Mesodermal cell (in vitro differentiated cells): ENCODE measurements around the gene LRRC63. TPM values are rescaled to one million over a fixed set of nuclear protein-coding genes. Genes with fewer than 3 reads are reported as not detected.
"Not testable (repeated sequence)": the region's sequence is repeated elsewhere in the genome, so short reads cannot be mapped to it uniquely, and the experiment has no call there.

Source experiments
- H3K27ac ChIP-seq: 2 replicates; pipeline ENCODE4 v1.7.0; 2013; ENCODE audit warnings: mild to moderate bottlenecking, low read depth, low read length, moderate library complexity; ENCODE audit not compliant: severe bottlenecking
- H3K36me3 ChIP-seq: 2 replicates; pipeline ENCODE4 v1.7.1; 2013; ENCODE audit warnings: mild to moderate bottlenecking, low read length, moderate library complexity; ENCODE audit not compliant: control insufficient read depth, insufficient read depth
- H3K4me1 ChIP-seq: one replicate; pipeline ENCODE4 v1.7.1; 2013; ENCODE audit warnings: mild to moderate bottlenecking, low read length; ENCODE audit not compliant: insufficient read depth, control insufficient read depth, poor library complexity, severe bottlenecking
- H3K4me3 ChIP-seq: 2 replicates; pipeline ENCODE4 v1.7.0; 2013; ENCODE audit warnings: low read length, control low read depth, mild to moderate bottlenecking; ENCODE audit not compliant: insufficient read depth, poor library complexity, severe bottlenecking; ENCODE audit errors: extremely low read depth
- H3K9me3 ChIP-seq: 2 replicates; pipeline ENCODE4 v1.7.1; 2013; ENCODE audit warnings: mild to moderate bottlenecking, low read length, moderate library complexity; ENCODE audit not compliant: control insufficient read depth
- WGBS, 2 experiments: methylation state at CpG; one replicate each; pipeline ENCODE4 v1.1.5; 2013; ENCODE audit warnings: missing lambda C conversion rate in 2 of 2; ENCODE audit not compliant: insufficient coverage in 2 of 2; 5-methylcytosine and 5-hydroxymethylcytosine counted together
- polyA plus RNA-seq, 2 experiments: library from polyadenylated mRNA; stranded (reverse); fragments of 50-300 nt; gene quantifications; one replicate each; pipeline ENCODE4 v1.2.3, GENCODE V29; 2013

LRRC63 gene
- polyA plus RNA-seq (2013, experiment 1 of 2) = 0.22 TPM
- polyA plus RNA-seq (2013, experiment 2 of 2) = 0.15 TPM

- H3K4me3 ChIP-seq = peak within 1 kb of the TSS; percentile 35
- H3K36me3 ChIP-seq = no peaks in the 10 kb centered on the region
- H3K27ac ChIP-seq = no peak within 1 kb of the TSS
- no peaks in the 10 kb centered on the region for H3K9me3 ChIP-seq
- 16 to 26% methylated on average over 30 to 37 of the region's 53 CpGs for WGBS, 2 experiments
- peaks cover 3% of the 10 kb centered on the region for H3K4me1 ChIP-seq
Measured at GRCh38 chr13:46211483-46212351, at the start of gene LRRC63. TSS of gene LRRC63 (plus strand) at chr13:46211928. CDS start at chr13:46213035, 1,107 bp downstream.

GRCh38 chr13:46162741-46163140 is 49.0 kb upstream of the LRRC63 start:
- not testable (repeated sequence) for H3K9me3 ChIP-seq, H3K36me3 ChIP-seq, H3K4me3 ChIP-seq, H3K4me1 ChIP-seq, H3K27ac ChIP-seq
- WGBS, 2 experiments = 93 to 96% methylated on average over 19 to 29 of the region's 36 CpGs

GRCh38 chr13:46164661-46165060 is 47.1 kb upstream of the LRRC63 start:
- no peaks in the 10 kb centered on the region for H3K9me3 ChIP-seq
- no peaks in the 10 kb centered on the region for H3K4me1 ChIP-seq
- no peak overlapping the region for H3K27ac ChIP-seq
- H3K4me3 ChIP-seq = no peak overlapping the region
- no peaks in the 10 kb centered on the region for H3K36me3 ChIP-seq

GRCh38 chr13:46165485-46166223 is 46.1 kb upstream of the LRRC63 start:
- Histone ChIP-seq H3K27ac (no peak overlapping the region), H3K4me3 (no peak overlapping the region), H3K4me1 (peaks cover under 1% of the 10 kb centered on the region), H3K36me3 (no peaks in the 10 kb centered on the region), H3K9me3 (no peaks in the 10 kb centered on the region)
- 100% methylated on average over 2 of the region's 5 CpGs; no CpG with 5 or more reads in 1 of the 2 experiments for WGBS, 2 experiments

- WGBS, 2 experiments = no CpG with 5 or more reads among the region's 1 CpG
- Histone ChIP-seq H3K36me3 (no peaks in the 10 kb centered on the region), H3K27ac (no peak overlapping the region), H3K9me3 (no peaks in the 10 kb centered on the region), H3K4me3 (no peak overlapping the region), H3K4me1 (peaks cover 5% of the 10 kb centered on the region)
Measured at GRCh38 chr13:46166224-46166584, 45.5 kb upstream of the LRRC63 start.

- 88 to 94% methylated on average over 2 of the region's 3 CpGs for WGBS, 2 experiments
- H3K9me3 ChIP-seq = no peaks in the 10 kb centered on the region
- peaks cover 5% of the 10 kb centered on the region for H3K4me1 ChIP-seq
- H3K36me3 ChIP-seq = no peaks in the 10 kb centered on the region
- no peak overlapping the region for H3K4me3 ChIP-seq
- H3K27ac ChIP-seq = no peak overlapping the region
Measured at GRCh38 chr13:46166947-46167610, 44.6 kb upstream of the LRRC63 start.

GRCh38 chr13:46168341-46168740 is 43.4 kb upstream of the LRRC63 start:
- peaks cover 5% of the 10 kb centered on the region for H3K4me1 ChIP-seq
- no peak overlapping the region for H3K4me3 ChIP-seq
- H3K36me3 ChIP-seq = no peaks in the 10 kb centered on the region
- 85 to 94% methylated on average over 5 of the region's 8 CpGs for WGBS, 2 experiments
- no peak overlapping the region for H3K27ac ChIP-seq
- H3K9me3 ChIP-seq = no peaks in the 10 kb centered on the region

GRCh38 chr13:46168783-46169182 is 42.9 kb upstream of the LRRC63 start:
- 100% methylated on average over 1 of the region's 1 CpG; no CpG with 5 or more reads in 1 of the 2 experiments for WGBS, 2 experiments
- Histone ChIP-seq H3K4me3 (no peak overlapping the region), H3K9me3 (no peaks in the 10 kb centered on the region), H3K36me3 (no peaks in the 10 kb centered on the region), H3K27ac (no peak overlapping the region), H3K4me1 (peaks cover 5% of the 10 kb centered on the region)

GRCh38 chr13:46169758-46170157 is 42.0 kb upstream of the LRRC63 start:
- H3K9me3 ChIP-seq = no peaks in the 10 kb centered on the region
- no peak overlapping the region for H3K27ac ChIP-seq
- no peak overlapping the region for H3K4me3 ChIP-seq
- H3K36me3 ChIP-seq = no peaks in the 10 kb centered on the region
- WGBS, 2 experiments = 80 to 100% methylated on average over 1 of the region's 2 CpGs
- peaks cover 5% of the 10 kb centered on the region for H3K4me1 ChIP-seq

GRCh38 chr13:46170268-46170667 is 41.5 kb upstream of the LRRC63 start:
- 84 to 93% methylated on average over 6 to 7 of the region's 7 CpGs for WGBS, 2 experiments
- no peaks in the 10 kb centered on the region for H3K9me3 ChIP-seq
- no peak overlapping the region for H3K4me3 ChIP-seq
- H3K36me3 ChIP-seq = no peaks in the 10 kb centered on the region
- no peak overlapping the region for H3K27ac ChIP-seq
- H3K4me1 ChIP-seq = peaks cover 5% of the 10 kb centered on the region
